Retinal pigment epithelial cell (primary cell): ENCODE results near the gene VAMP7.
"Not testable (repeated sequence)": the region's sequence is repeated elsewhere in the genome, so short reads cannot be mapped to it uniquely, and the experiment has no call there.

Experiments used
- DNase-seq: peaks from one replicate; pipeline ENCODE4 v3.0.0-alpha.2; 2010; ENCODE audit warnings: low read depth
- H3K4me3 ChIP-seq: 2 replicates; pipeline ENCODE4 v1.5.1; 2011; ENCODE audit warnings: mild to moderate bottlenecking, low read length, control low read depth, moderate library complexity
- CTCF ChIP-seq: conservative IDR thresholded peaks from 2 replicates; pipeline ENCODE4 v1.5.1; 2011; ENCODE audit warnings: low read depth, low read length, control low read depth, inconsistent platforms

The VAMP7 gene

GRCh38 chrX:155900765-155901164 is 19.6 kb downstream of the VAMP7 start:
- H3K4me3 ChIP-seq: no peak overlapping the region
- no peak for TF ChIP-seq CTCF
- DNase-seq: no peak

DNA sequence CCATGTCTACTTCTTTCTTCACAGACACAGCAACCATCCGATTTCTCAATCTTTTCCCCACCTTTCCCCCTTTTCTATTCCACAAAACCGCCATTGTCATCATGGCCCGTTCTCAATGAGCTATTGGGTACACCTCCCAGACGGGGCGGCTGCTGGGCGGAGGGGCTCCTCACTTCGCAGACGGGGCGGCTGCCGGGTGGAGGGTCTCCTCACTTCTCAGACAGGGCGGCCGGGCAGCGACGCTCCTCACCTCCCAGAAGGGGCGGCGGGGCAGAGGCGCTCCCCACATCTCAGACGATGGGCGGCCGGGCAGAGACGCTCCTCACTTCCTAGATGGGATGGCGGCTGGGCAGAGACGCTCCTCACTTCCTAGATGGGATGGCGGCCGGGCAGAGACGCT is 26.5 kb downstream of the VAMP7 start:
- H3K4me3 ChIP-seq: not testable (repeated sequence)

GRCh38 chrX:155923200-155923599 is 42.1 kb downstream of the VAMP7 start:
- TF ChIP-seq CTCF: no peak
- H3K4me3 ChIP-seq: no peak overlapping the region
- DNase-seq: no peak

More for the DNA sequence above, 26.5 kb downstream of the VAMP7 start:
- not testable (repeated sequence) for DNase-seq

DNA sequence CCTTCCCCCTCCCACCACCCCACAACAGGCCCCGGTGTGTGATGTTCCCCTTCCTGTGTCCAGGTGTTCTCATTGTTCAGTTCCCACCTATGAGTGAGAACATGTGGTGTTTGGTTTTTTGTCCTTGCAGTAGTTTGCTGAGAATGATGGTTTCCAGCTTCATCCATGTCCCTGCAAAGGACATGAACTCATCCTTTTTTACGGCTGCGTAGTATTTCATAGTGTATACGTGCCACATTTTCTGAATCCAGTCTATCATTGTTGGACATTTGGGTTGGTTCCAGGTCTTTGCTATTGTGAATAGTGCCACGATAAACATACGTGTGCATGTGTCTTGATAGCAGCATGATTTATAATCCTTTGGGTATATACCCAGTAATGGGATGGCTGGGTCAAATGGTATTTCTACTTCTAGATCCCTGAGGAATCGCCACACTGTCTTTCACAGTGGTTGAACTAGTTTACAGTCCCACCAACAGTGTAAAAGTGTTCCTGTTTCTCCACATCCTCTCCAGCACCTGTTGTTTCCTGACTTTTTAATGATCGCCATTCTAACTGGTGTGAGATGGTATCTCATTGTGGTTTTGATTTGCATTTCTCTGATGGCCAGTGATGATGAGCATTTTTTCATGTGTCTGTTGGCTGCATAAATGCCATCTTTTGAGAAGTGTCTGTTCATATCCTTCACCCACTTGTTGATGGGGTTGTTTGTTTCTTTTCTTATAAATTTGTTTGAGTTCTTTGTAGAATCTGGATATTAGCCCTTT is 49.9 kb downstream of the VAMP7 start:
- not testable (repeated sequence) for H3K4me3 ChIP-seq, DNase-seq

DNA sequence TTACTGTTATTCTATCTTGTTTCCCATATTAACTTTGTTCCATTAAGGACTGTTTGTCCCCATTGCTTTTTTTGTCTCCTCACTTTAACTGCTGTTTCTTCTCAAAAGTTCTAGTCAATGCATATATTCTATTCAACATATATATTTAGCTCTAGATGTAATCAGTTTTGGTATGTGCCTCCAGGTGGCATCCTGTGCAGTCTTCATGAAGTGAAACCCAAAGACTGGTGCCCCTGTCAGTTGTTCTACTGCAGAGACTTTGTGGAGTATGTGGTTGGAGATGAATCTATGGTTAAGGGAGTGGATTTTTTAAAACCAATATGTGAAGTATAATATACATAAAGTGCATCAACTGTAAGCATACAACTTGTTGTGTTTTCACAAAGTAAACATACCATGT is 57.0 kb downstream of the VAMP7 start:
- no peak overlapping the region for H3K4me3 ChIP-seq
- no peak for TF ChIP-seq CTCF

GRCh38 chrX:155949098-155949497 is 68.0 kb downstream of the VAMP7 start:
- no peak overlapping the region for H3K4me3 ChIP-seq
- no peak for DNase-seq
- no peak for TF ChIP-seq CTCF

More for the DNA sequence above, 57.0 kb downstream of the VAMP7 start:
- DNase-seq: no peak

- no peak overlapping the region for H3K4me3 ChIP-seq
- DNase-seq: no peak
- no peak for TF ChIP-seq CTCF
Observed at GRCh38 chrX:155951237-155951789, 70.2 kb downstream of the VAMP7 start.

DNA sequence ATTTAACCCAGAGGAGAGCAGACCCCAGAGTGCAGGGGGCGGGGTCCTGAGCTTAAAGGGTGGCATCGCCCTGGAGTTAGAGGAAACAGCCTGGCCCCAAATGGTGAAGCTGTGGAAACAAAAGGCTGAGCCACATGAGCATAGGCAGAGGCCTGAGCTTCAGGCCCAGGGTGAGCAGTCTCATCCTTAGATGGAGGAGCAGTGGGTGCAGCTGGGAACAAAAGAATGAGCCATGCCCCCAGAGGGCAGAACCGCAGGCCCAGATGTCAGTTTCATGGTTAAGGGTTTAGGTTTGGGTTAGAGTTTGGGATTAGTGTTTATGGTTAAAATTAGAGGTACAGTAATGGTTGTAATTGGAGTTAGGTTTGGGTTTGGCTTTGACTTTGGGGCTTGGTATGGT is 71.9 kb downstream of the VAMP7 start:
- no peak for DNase-seq
- no peak for TF ChIP-seq CTCF

More for the DNA sequence above, 71.9 kb downstream of the VAMP7 start:
- no peak overlapping the region for H3K4me3 ChIP-seq
